HG03378 (cell line): ENCODE measurements around the gene SLC38A4.

Source experiments
- ATAC-seq: cut with Tn5 transposase; IDR thresholded peaks from one replicate; pipeline ENCODE4 v1.9.1; 2021; ENCODE audit warnings: mild to moderate bottlenecking, moderate library complexity; ENCODE audit not compliant: unreplicated experiment

Gene SLC38A4

GRCh38 chr12:46718495-46718894, 107.3 kb downstream of the SLC38A4 start:
- no peak for ATAC-seq

- no peak for ATAC-seq
These were observed 107.9 kb downstream of the SLC38A4 start for GRCh38 chr12:46717868-46718267.

- no peak for ATAC-seq
These were observed 108.6 kb downstream of the SLC38A4 start for GRCh38 chr12:46717159-46717558.
